OCI-LY7 (cell line): ENCODE measurements around the gene NEURL3. TPM values are rescaled to one million over a fixed set of nuclear protein-coding genes. Genes with fewer than 3 reads are reported as not detected.

Source experiments
- BruUV-seq: library from RNA; stranded (reverse); fragments of 400-500 nt; replicated peaks from 2 replicates; lab custom pipeline; 2021; lab: Mats Ljungman, UMichigan
- CTCF ChIA-PET: fragments of 300-600 bp; sonication (Branson Sonifier 250); formaldehyde crosslinking; loops from one replicate; lab custom pipeline; 2022; ENCODE audit warnings: antibody characterized with exemption; ENCODE audit not compliant: unreplicated experiment; lab: Charles Lee
- POLR2A ChIA-PET: fragments of 300-600 bp; sonication (Branson Sonifier 250); formaldehyde crosslinking; loops from one replicate; lab custom pipeline; 2022; ENCODE audit warnings: antibody characterized with exemption; lab: Charles Lee
- DNase-seq: peaks from one replicate; pipeline ENCODE4 v3.0.0-alpha.2; 2015; ENCODE audit warnings: low spot score
- H2AFZ ChIP-seq: fragments of 200-600 bp; sonication (generic), shearing (Covaris generic); 2 replicates; pipeline ENCODE4 v1.6.1; 2014; ENCODE audit warnings: mild to moderate bottlenecking, antibody characterized with exemption, low read length, moderate library complexity
- H3K27ac ChIP-seq: fragments of 200-600 bp; sonication (generic); 2 replicates; pipeline ENCODE4 v1.5.1; 2014; ENCODE audit warnings: mixed run types, low read depth, mild to moderate bottlenecking, moderate library complexity, low read length, inconsistent platforms; ENCODE audit not compliant: poor library complexity, severe bottlenecking
- H3K36me3 ChIP-seq: fragments of 200-600 bp; sonication (generic); 2 replicates; pipeline ENCODE4 v1.6.1; 2014; ENCODE audit warnings: mild to moderate bottlenecking, antibody characterized with exemption, low read length, moderate library complexity, mixed read lengths; ENCODE audit not compliant: insufficient read depth
- H3K4me1 ChIP-seq: fragments of 200-600 bp; sonication (generic); 2 replicates; pipeline ENCODE4 v1.5.1; 2014; ENCODE audit warnings: mild to moderate bottlenecking, low read length; ENCODE audit not compliant: insufficient read depth, poor library complexity, severe bottlenecking
- H3K4me2 ChIP-seq: fragments of 200-600 bp; sonication (generic); 2 replicates; pipeline ENCODE4 v1.6.1; 2014; ENCODE audit warnings: mild to moderate bottlenecking, low read length
- H3K4me3 ChIP-seq: fragments of 200-600 bp; sonication (generic); 2 replicates; pipeline ENCODE4 v1.5.1; 2014; ENCODE audit warnings: mild to moderate bottlenecking, low read depth, low read length; ENCODE audit not compliant: poor library complexity, severe bottlenecking
- H3K79me2 ChIP-seq: fragments of 200-600 bp; sonication (generic); 2 replicates; pipeline ENCODE4 v1.6.1; 2016; ENCODE audit warnings: low read depth, mild to moderate bottlenecking, low read length, moderate library complexity, mixed read lengths; ENCODE audit not compliant: insufficient read depth
- H3K9me2 ChIP-seq: fragments of 200-600 bp; sonication (generic); 2 replicates; pipeline ENCODE4 v1.6.1; 2016; ENCODE audit warnings: mild to moderate bottlenecking, low read length, mixed read lengths; ENCODE audit not compliant: insufficient read depth
- H3K9me3 ChIP-seq: fragments of 200-600 bp; sonication (generic); 2 replicates; pipeline ENCODE4 v1.6.1; 2014; ENCODE audit warnings: mild to moderate bottlenecking, mixed run types, low read length, mixed read lengths
- H4K20me1 ChIP-seq: fragments of 200-600 bp; sonication (generic); 2 replicates; pipeline ENCODE4 v1.6.1; 2014; ENCODE audit warnings: mild to moderate bottlenecking, antibody characterized with exemption, low read length, moderate library complexity, mixed read lengths; ENCODE audit not compliant: insufficient read depth
- CTCF ChIP-seq: fragments of 200-600 bp; sonication (generic); conservative IDR thresholded peaks from 2 replicates; pipeline ENCODE4 v1.5.1; 2014; ENCODE audit warnings: mild to moderate bottlenecking, antibody characterized with exemption, low read length, moderate library complexity, mixed read lengths
- EZH2phosphoT487 ChIP-seq: fragments of 200-600 bp; sonication (generic); IDR thresholded peaks from 2 replicates; pipeline ENCODE4 v1.6.1; 2018; ENCODE audit warnings: low read depth, borderline replicate concordance, mild to moderate bottlenecking, mixed run types, antibody characterized with exemption, low read length, moderate library complexity, mixed read lengths
- intact Hi-C: fragments of 100-400 bp; cut with micrococcal nuclease; formaldehyde crosslinking; loops from one replicate; pipeline ENCODE4 v1.10.0; 2022; ENCODE audit not compliant: unreplicated experiment
- total RNA-seq, 2 experiments: library from RNA; depleted of rRNA in 1 of 2; stranded (reverse); fragments of >200 nt in 1 of 2; shearing (Covaris generic) in 1 of 2; gene quantifications; 2 replicates each; pipeline ENCODE4 v1.2.3, GENCODE V29; 2014 to 2022

Gene NEURL3
- total RNA-seq, 2 experiments from 2014 or later: not detected

- no TSS peak for BruUV-seq
- Histone ChIP-seq H4K20me1 (no peaks in the 10 kb centered on the region), H3K27ac (no peak overlapping the region), H3K9me2 (no peaks in the 10 kb centered on the region), H3K4me1 (no peaks in the 10 kb centered on the region), H3K79me2 (no peaks in the 10 kb centered on the region), H3K9me3 (peaks cover 8% of the 10 kb centered on the region; the same call in 1 of the 2 replicates), H3K36me3 (no peaks in the 10 kb centered on the region), H2AFZ (no peak overlapping the region), H3K4me3 (no peak overlapping the region), H3K4me2 (no peak overlapping the region)
- TF ChIP-seq EZH2phosphoT487: no peak
- TF ChIP-seq CTCF: no peak
- intact Hi-C loops: no loop called here
- no peak for DNase-seq
- POLR2A ChIA-PET: interaction anchor here (0.6 to 0.7 kb wide), 2 partner anchors 103 to 263 kb away, joined by 3 read pairs; no protein-coding TSS in a partner anchor
- CTCF ChIA-PET: no interaction called here
These were observed 11.9 kb upstream of the NEURL3 start for GRCh38 chr2:96517079-96517478.

GRCh38 chr2:96514521-96514920, 9.4 kb upstream of the NEURL3 start:
- no peaks in the 10 kb centered on the region for H3K36me3 ChIP-seq
- ChIA-PET POLR2A (no interaction called here), CTCF (no interaction called here)
- TF ChIP-seq EZH2phosphoT487: no peak
- no peak for TF ChIP-seq CTCF
- H4K20me1 ChIP-seq: no peaks in the 10 kb centered on the region
- H3K4me1 ChIP-seq: no peaks in the 10 kb centered on the region
- H3K27ac ChIP-seq: no peak overlapping the region
- H3K79me2 ChIP-seq: no peaks in the 10 kb centered on the region
- no peaks in the 10 kb centered on the region for H3K9me2 ChIP-seq
- H3K4me3 ChIP-seq: no peak overlapping the region
- peaks cover 8% of the 10 kb centered on the region; the same call in 1 of the 2 replicates for H3K9me3 ChIP-seq
- BruUV-seq: no TSS peak
- H3K4me2 ChIP-seq: no peak overlapping the region
- H2AFZ ChIP-seq: no peak overlapping the region
- intact Hi-C loops: no loop called here
- DNase-seq: no peak

GRCh38 chr2:96512341-96512740, 7.2 kb upstream of the NEURL3 start:
- no peaks in the 10 kb centered on the region for H4K20me1 ChIP-seq
- H3K79me2 ChIP-seq: no peaks in the 10 kb centered on the region
- H3K36me3 ChIP-seq: no peaks in the 10 kb centered on the region
- ChIA-PET CTCF (no interaction called here), POLR2A (interaction anchor here (0.5 to 0.7 kb wide), 2 partner anchors 24 to 172 kb away, joined by 3 to 4 read pairs; no protein-coding TSS in a partner anchor)
- H2AFZ ChIP-seq: no peak overlapping the region
- H3K4me2 ChIP-seq: no peak overlapping the region
- H3K4me3 ChIP-seq: no peak overlapping the region
- peaks cover 7% of the 10 kb centered on the region; the same call in 1 of the 2 replicates for H3K9me3 ChIP-seq
- intact Hi-C loops: no loop called here
- BruUV-seq: no TSS peak
- H3K4me1 ChIP-seq: no peaks in the 10 kb centered on the region
- H3K27ac ChIP-seq: no peak overlapping the region
- TF ChIP-seq EZH2phosphoT487 (no peak), CTCF (no peak)
- H3K9me2 ChIP-seq: no peaks in the 10 kb centered on the region
- no peak for DNase-seq
